RWPE2 (cell line): ENCODE results near the gene EMD.
"Not testable (repeated sequence)": the region's sequence is repeated elsewhere in the genome, so short reads cannot be mapped to it uniquely, and the experiment has no call there.

Experiments
- ATAC-seq: fragments of 200-7000 bp; cut with Tn5 transposase; 3 replicates; pipeline ENCODE4 v1.9.1; 2021; ENCODE audit warnings: low read depth
- DNase-seq: peaks from one replicate; pipeline ENCODE4 v3.0.0-alpha.2; 2020; ENCODE audit warnings: low spot score
- H3K27ac ChIP-seq: fragments of 450-650 bp; 2 replicates; pipeline ENCODE4 v1.5.1; 2017; ENCODE audit warnings: mild to moderate bottlenecking; ENCODE audit not compliant: poor library complexity, severe bottlenecking
- H3K27me3 ChIP-seq: fragments of 250-450 bp; sonication (Bioruptor Pico); 2 replicates; pipeline ENCODE4 v1.5.1; 2021; ENCODE audit warnings: mild to moderate bottlenecking, moderate library complexity; ENCODE audit not compliant: insufficient read depth, poor library complexity, severe bottlenecking
- H3K36me3 ChIP-seq: fragments of 250-450 bp; sonication (Bioruptor Pico); 2 replicates; pipeline ENCODE4 v1.5.1; 2020; ENCODE audit warnings: low read depth, mild to moderate bottlenecking, moderate library complexity
- H3K4me1 ChIP-seq: fragments of 250-450 bp; sonication (Bioruptor Pico); 2 replicates; pipeline ENCODE4 v1.5.1; 2021; ENCODE audit warnings: mild to moderate bottlenecking, moderate library complexity; ENCODE audit not compliant: insufficient read depth, poor library complexity, severe bottlenecking
- H3K4me3 ChIP-seq: fragments of 250-450 bp; sonication (Bioruptor Pico); 2 replicates; pipeline ENCODE4 v1.5.1; 2021; ENCODE audit warnings: mild to moderate bottlenecking, moderate library complexity; ENCODE audit not compliant: severe bottlenecking
- H3K9me3 ChIP-seq: fragments of 250-450 bp; sonication (Bioruptor Pico); 2 replicates; pipeline ENCODE4 v1.5.1; 2021; ENCODE audit warnings: mild to moderate bottlenecking, moderate library complexity; ENCODE audit not compliant: severe bottlenecking
- TF ChIP-seq, protein P1 (sequence below): fragments of 450-650 bp; IDR thresholded peaks from one replicate; pipeline ENCODE4 v1.5.1; 2017; ENCODE audit warnings: mild to moderate bottlenecking, moderate library complexity; ENCODE audit not compliant: poor library complexity, severe bottlenecking

EMD gene

DNA sequence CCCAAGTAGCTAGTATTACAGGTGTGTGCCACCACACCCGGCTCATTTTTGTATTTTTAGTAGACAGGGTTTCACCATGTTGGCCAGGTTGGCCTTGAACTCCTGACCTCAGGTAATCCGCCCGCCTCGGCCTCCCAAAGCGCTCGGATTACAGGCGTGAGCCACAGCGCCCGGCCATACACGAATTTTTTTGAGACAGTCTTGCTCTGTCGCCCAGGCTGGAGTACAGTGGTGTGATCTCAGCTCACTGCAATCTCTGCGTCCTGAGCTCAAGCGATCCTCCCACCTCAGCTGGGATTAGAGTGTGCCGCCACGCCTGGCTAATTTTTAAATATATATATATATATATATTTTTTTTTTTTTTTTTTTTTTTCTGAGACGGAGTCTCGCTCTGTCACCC lies 17.3 kb downstream of the EMD start:
- not testable (repeated sequence) for ATAC-seq, H3K9me3 ChIP-seq, H3K4me3 ChIP-seq, DNase-seq, H3K27me3 ChIP-seq, H3K4me1 ChIP-seq
- Histone ChIP-seq H3K36me3 (peaks cover 31% of the 10 kb centered on the region), H3K27ac (peak overlapping the region; percentile 93)

GRCh38 chrX:154396973-154397887 lies 18.1 kb downstream of the EMD start:
- H3K9me3 ChIP-seq, result no peaks in the 10 kb centered on the region
- H3K4me3 ChIP-seq, result peak overlapping the region; percentile 60
- H3K4me1 ChIP-seq, result no peaks in the 10 kb centered on the region
- DNase-seq, result no peak
- no peaks in the 10 kb centered on the region for H3K27me3 ChIP-seq
- peak; percentile 63 for ATAC-seq
- TF ChIP-seq, protein P1, sequence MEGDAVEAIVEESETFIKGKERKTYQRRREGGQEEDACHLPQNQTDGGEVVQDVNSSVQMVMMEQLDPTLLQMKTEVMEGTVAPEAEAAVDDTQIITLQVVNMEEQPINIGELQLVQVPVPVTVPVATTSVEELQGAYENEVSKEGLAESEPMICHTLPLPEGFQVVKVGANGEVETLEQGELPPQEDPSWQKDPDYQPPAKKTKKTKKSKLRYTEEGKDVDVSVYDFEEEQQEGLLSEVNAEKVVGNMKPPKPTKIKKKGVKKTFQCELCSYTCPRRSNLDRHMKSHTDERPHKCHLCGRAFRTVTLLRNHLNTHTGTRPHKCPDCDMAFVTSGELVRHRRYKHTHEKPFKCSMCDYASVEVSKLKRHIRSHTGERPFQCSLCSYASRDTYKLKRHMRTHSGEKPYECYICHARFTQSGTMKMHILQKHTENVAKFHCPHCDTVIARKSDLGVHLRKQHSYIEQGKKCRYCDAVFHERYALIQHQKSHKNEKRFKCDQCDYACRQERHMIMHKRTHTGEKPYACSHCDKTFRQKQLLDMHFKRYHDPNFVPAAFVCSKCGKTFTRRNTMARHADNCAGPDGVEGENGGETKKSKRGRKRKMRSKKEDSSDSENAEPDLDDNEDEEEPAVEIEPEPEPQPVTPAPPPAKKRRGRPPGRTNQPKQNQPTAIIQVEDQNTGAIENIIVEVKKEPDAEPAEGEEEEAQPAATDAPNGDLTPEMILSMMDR, result no peak
- peak overlapping the region; percentile 93 for H3K27ac ChIP-seq
- H3K36me3 ChIP-seq, result peaks cover 35% of the 10 kb centered on the region

DNA sequence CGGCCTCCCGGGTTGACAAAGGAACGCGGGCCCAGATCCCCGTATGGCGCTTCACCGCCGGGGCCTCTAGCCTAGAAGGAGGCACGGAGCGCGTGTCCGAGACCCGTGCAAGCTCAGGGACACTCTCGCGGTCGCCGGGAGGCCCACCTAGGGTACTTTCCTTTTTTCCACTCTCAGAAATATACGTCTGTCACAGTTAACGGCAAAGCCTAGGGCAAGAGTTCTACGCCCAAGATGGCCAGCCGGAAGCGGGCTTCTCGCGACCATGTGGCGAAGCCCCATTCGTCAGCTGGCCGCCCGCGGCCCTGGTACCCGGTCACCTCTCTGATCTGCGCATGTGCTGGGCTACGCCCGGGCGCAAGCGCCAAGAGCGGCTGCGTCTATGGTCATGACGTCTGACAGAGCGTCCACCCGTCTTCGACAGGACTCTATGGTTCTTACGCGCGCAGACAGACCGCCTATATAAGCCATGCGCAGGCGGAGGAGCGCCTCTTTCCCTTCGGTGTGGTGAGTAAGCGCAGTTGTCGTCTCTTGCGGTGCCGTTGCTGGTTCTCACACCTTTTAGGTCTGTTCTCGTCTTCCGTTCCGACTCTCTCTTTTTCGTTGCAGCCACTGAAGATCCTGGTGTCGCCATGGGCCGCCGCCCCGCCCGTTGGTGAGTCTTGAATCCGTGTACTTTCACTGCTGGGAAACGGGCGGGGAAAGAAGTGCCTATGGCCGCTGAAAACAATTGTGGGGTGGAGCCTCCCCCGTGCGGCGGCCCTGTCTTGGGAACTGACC lies 19.0 kb downstream of the EMD start, which contains the start of gene RPL10:
Gene RPL10 (plus strand): TSS at position 490 of the 780 bp plus-strand sequence. CDS start 143 bp downstream, at position 633.
- DNase-seq (peak; percentile 93), ATAC-seq (peak; percentile 49)
- peak within 1 kb of the TSS; percentile 60 for H3K4me3 ChIP-seq
- no peaks in the 10 kb centered on the region for H3K4me1 ChIP-seq
- H3K27me3 ChIP-seq, result no peaks in the 10 kb centered on the region
- peak within 1 kb of the TSS; percentile 93 for H3K27ac ChIP-seq
- no peaks in the 10 kb centered on the region for H3K9me3 ChIP-seq
- peaks cover 35% of the 10 kb centered on the region for H3K36me3 ChIP-seq
- TF ChIP-seq, protein P1, result no peak

DNA sequence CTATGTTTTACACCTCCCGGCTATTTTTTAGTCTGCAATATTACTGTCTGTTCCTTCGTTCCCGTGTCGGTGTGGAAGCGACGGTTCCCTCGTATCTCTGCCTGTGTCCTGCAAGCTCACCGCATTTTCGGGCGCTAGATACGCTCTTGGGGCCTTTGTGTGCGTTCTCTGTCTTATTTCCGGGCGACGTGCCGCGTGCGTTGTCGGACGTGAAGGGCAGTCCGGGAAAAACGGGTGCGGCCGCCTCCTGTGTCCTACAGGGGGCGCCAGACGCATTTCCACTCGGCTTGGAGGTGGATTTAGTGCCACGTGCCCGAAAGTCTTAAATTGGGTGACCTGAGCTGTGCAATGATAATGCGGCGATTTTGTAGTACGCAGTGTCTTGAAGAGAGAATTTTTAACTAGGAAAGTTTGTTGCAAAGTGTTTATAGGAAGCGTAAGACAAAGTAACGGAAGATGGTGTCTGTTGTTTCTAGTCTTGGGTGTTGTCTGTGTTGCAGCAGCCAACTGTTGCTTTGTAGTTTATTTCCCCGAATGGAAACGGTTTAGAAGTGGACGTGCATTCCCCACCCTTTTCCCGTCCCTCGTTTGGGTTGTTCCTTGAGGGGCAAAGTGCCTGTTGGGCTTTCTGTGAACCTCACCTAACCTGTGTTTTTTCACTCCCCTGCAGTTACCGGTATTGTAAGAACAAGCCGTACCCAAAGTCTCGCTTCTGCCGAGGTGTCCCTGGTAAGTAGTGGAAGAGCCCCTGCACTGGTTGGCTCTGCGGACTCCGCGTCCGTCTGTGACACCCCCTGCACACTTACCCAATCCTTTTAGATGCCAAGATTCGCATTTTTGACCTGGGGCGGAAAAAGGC lies 19.8 kb downstream of the EMD start:
- peak overlapping the region; percentile 60 for H3K4me3 ChIP-seq
- TF ChIP-seq, protein P1, result peak; percentile 76
- peak overlapping the region; percentile 93 for H3K27ac ChIP-seq
- no peaks in the 10 kb centered on the region for H3K27me3 ChIP-seq
- no peaks in the 10 kb centered on the region for H3K9me3 ChIP-seq
- ATAC-seq, result no peak
- no peak for DNase-seq
- H3K4me1 ChIP-seq, result no peaks in the 10 kb centered on the region
- H3K36me3 ChIP-seq, result peaks cover 38% of the 10 kb centered on the region
